ENCODE data around the gene ZNF70.

ZNF70 gene

DNA sequence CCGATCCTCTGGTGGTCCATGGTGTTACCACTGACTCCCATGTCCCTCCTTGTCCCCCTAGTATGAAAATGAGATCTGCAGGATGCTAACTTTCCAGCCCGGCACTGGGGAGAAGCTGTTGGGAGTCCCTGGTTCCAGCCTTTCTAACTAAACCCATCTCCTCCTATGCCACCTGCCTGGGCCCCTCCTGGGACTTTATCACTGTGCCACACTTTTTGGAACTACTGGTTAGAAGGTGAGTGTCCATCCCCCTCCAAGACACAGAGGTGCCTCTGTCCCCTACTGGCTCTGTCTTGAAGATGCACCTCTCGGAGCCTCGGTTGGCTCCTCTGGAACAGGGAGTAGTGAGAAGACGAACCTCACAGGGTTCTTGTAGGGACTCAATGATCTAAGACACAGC is 60.2 kb downstream of the ZNF70 start, which contains the start of gene RGL4:
RGL4 (plus strand) TSS at position 301 of the 400 bp plus-strand sequence. CDS start 1,018 bp downstream, outside the sequence.
- DNase-seq (ENCODE audit: low read depth) = no peak
- TF ChIP-seq, protein P1, sequence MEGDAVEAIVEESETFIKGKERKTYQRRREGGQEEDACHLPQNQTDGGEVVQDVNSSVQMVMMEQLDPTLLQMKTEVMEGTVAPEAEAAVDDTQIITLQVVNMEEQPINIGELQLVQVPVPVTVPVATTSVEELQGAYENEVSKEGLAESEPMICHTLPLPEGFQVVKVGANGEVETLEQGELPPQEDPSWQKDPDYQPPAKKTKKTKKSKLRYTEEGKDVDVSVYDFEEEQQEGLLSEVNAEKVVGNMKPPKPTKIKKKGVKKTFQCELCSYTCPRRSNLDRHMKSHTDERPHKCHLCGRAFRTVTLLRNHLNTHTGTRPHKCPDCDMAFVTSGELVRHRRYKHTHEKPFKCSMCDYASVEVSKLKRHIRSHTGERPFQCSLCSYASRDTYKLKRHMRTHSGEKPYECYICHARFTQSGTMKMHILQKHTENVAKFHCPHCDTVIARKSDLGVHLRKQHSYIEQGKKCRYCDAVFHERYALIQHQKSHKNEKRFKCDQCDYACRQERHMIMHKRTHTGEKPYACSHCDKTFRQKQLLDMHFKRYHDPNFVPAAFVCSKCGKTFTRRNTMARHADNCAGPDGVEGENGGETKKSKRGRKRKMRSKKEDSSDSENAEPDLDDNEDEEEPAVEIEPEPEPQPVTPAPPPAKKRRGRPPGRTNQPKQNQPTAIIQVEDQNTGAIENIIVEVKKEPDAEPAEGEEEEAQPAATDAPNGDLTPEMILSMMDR (IDR thresholded peaks at IDR 0.05; ENCODE audit: control insufficient read depth, insufficient read depth, low read depth, low read length, missing control alignments) = no peak
- H3K4me3 ChIP-seq (ENCODE audit: control insufficient read depth, low read depth, low read length) = no peak within 1 kb of the TSS

DNA sequence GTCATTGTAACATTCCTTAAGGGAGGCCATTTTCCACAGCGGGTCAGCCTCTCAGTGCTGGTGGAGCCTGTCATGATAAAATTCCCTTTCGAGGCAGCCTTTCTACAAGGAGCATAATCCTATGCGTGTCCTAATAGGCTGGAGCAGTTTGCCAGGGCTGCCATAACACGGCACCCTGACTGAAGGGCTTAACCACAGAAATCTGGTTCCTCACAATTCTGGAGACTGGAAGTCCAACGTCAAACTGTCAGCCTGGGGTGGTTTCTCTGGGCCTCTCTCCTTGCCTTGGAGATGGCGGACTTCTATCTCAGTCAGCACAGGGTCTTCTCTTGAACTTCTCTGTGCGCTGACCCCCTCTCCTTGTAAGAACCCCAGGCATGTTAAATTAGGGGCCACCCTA is 61.5 kb downstream of the ZNF70 start:
- H3K4me3 ChIP-seq (ENCODE audit: control insufficient read depth, low read depth, low read length) = no peak overlapping the region
- TF ChIP-seq, protein P1 (IDR thresholded peaks at IDR 0.05; ENCODE audit: control insufficient read depth, insufficient read depth, low read depth, low read length, missing control alignments) = no peak
- DNase-seq (ENCODE audit: low read depth) = no peak
